ENCODE results near the gene SYNGR3.

The SYNGR3 gene

GRCh38 chr16:1984347-1985225 lies 5.2 kb upstream of the SYNGR3 start:
- DNase-seq (ENCODE audit: low read depth, low spot score): no peak
- H3K4me3 ChIP-seq (ENCODE audit: low read depth, low read length): peak overlapping the region; percentile 71
- POLR2A ChIA-PET: interaction anchor here (0.7 to 1.5 kb wide), 8 partner anchors 12 to 156 kb away, joined by 3 to 9 read pairs (median 4); partner anchors contain the start of genes RPS2 and TBL3
- CTCF ChIA-PET: interaction anchor here (0.5 to 16.4 kb wide), 7 partner anchors 9 to 163 kb away, joined by 3 to 163 read pairs (median 3); no protein-coding TSS in a partner anchor
- no peak for TF ChIP-seq CTCF (IDR thresholded peaks at IDR 0.05; ENCODE audit: insufficient read depth, low read length, missing control alignments)

GRCh38 chr16:1985466-1986150 lies 4.2 kb upstream of the SYNGR3 start:
- DNase-seq (ENCODE audit: low read depth, low spot score): no peak
- ChIA-PET CTCF (interaction anchor here (0.9 to 16.4 kb wide), 4 partner anchors 7 to 162 kb away, joined by 3 to 163 read pairs (median 22); no protein-coding TSS in a partner anchor), POLR2A (interaction anchor here (0.5 to 1.2 kb wide), 3 partner anchors 8 to 21 kb away, joined by 3 read pairs; partner anchors contain the start of gene RPS2)
- TF ChIP-seq CTCF (IDR thresholded peaks at IDR 0.05; ENCODE audit: insufficient read depth, low read length, missing control alignments): no peak
- peak overlapping the region; percentile 71 for H3K4me3 ChIP-seq (ENCODE audit: low read depth, low read length)

GRCh38 chr16:1987198-1987597 lies 2.6 kb upstream of the SYNGR3 start:
- ChIA-PET CTCF (interaction anchor here (0.6 to 16.4 kb wide), 2 partner anchors 16 to 153 kb away, joined by 4 to 163 read pairs; no protein-coding TSS in a partner anchor), POLR2A (interaction anchor here (1.6 kb wide), 1 partner anchor 168 kb away, joined by 4 read pairs; the partner anchor contains the start of gene TRAF7)
- no peak overlapping the region for H3K4me3 ChIP-seq (ENCODE audit: low read depth, low read length)
- TF ChIP-seq CTCF (IDR thresholded peaks at IDR 0.05; ENCODE audit: insufficient read depth, low read length, missing control alignments): no peak
- no peak for DNase-seq (ENCODE audit: low read depth, low spot score)

GRCh38 chr16:1990101-1990350 lies 256 bp downstream of the SYNGR3 start:
- H3K4me3 ChIP-seq (ENCODE audit: low read depth, low read length): no peak overlapping the region; the same call in 1 of the 2 replicates
- ChIA-PET POLR2A (interaction anchor here (2.3 kb wide), 1 partner anchor 25 kb away, joined by 8 read pairs; the partner anchor contains the start of gene RPS2), CTCF (interaction anchor here (16.4 kb wide), 1 partner anchor 13 kb away, joined by 163 read pairs; no protein-coding TSS in a partner anchor)
- no peak for TF ChIP-seq CTCF (IDR thresholded peaks at IDR 0.05; ENCODE audit: insufficient read depth, low read length, missing control alignments)
- no peak for DNase-seq (ENCODE audit: low read depth, low spot score)

DNA sequence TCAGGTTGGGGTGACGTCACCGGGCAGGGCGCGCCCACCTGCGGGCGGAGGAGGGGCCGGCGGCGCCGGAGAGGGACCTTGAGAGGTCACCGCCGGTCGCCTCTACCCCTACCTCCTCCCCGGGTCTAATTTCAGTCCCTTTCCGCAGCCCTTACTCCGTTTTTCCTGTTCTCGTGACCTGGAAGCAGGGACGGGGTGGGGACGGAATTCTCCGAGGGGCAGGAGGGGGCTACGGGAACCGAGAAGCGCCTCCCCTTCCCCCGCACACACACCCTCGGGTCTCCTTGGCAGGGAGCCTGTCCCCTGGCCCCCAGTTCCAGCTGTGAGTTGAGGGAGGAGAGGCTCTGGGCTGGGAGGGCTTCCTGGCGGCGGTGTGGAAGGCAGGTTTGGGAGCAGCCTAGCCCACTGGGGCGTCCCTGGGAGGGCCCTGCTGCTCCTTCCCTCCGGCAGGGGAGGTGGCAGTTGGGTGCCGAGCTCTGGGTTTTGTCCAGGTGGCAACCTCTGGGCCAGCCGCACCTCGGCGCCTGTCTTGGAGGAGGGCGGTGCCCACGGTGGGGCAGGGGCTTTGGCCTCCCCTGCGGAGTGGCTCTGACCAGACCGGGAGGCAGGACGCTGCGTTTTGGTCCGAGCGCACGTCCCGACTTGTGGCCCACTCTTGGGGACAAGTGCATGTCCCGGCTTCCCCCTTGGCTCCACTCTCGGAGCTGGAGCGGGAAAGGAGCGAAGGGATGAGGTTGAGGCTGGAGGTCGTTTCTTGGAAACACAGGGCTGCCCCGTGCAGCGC lies 773 bp downstream of the SYNGR3 start:
- no peak for DNase-seq (ENCODE audit: low read depth, low spot score)
- ChIA-PET CTCF (interaction anchor here (16.4 kb wide), 1 partner anchor 12 kb away, joined by 163 read pairs; no protein-coding TSS in a partner anchor), POLR2A (interaction anchor here (2.3 kb wide), 1 partner anchor 26 kb away, joined by 8 read pairs; the partner anchor contains the start of gene RPS2)
- no peak overlapping the region for H3K4me3 ChIP-seq (ENCODE audit: low read depth, low read length)
- no peak for TF ChIP-seq CTCF (IDR thresholded peaks at IDR 0.05; ENCODE audit: insufficient read depth, low read length, missing control alignments)

Measured in AG04449 (cell line).